Fibroblast of mammary gland (primary cell): ENCODE results near the gene LPCAT2.

Experiments used
- DNase-seq: peaks from one replicate; pipeline ENCODE4 v3.0.0-alpha.2; 2010; ENCODE audit warnings: low read depth
- H3K4me3 ChIP-seq: 2 replicates; pipeline ENCODE4 v1.5.1; 2011; ENCODE audit warnings: low read depth, mild to moderate bottlenecking, low read length, moderate library complexity; ENCODE audit not compliant: control insufficient read depth
- CTCF ChIP-seq: conservative IDR thresholded peaks from 2 replicates; pipeline ENCODE4 v1.5.1; 2011; ENCODE audit warnings: low read depth, low read length, inconsistent platforms; ENCODE audit not compliant: control insufficient read depth, insufficient read depth

The LPCAT2 gene

GRCh38 chr16:55512941-55513340 is 4.1 kb downstream of the LPCAT2 start:
- DNase-seq = no peak
- no peak overlapping the region for H3K4me3 ChIP-seq
- no peak for TF ChIP-seq CTCF

DNA sequence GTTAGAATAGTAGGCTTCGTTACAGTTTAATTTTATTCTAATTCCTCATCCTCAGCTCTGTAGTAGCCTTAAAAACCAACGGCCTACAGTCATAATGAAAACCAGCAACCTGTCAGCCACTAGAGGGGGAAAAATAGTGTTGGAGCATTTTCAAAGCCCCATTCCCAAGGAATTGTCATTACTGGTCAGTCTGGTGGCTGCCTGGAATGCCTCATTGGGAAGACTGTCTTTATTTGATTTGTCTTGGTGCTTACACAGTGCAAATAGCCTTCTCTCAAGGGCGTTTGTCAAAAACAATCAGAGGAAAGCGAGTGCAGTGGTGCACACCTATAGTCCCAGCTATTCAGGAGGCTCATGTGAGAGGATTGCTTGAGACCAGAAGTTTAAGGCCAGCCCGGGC is 4.7 kb downstream of the LPCAT2 start:
- H3K4me3 ChIP-seq = no peak overlapping the region
- DNase-seq = no peak
- TF ChIP-seq CTCF = peak; percentile 8

DNA sequence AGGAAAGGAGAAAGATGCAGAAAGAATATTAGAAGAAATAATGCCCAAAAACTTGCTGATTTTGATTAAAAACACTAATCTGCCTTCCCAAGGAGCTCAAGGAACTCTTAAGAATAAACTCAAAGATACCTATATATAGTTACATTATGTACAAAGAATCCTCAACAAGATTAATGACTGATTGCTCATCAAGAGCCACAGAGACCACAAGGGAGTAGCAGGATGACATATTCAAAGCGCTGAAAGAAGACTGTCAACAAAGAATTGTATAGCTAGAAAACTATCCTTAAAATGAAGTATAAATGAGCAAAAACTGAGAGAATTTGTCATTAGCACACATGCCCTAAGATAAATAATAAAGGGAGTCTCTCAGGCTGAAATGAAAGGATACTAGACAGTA is 6.2 kb downstream of the LPCAT2 start:
- DNase-seq = peak; percentile 52

GRCh38 chr16:55521792-55522191 is 12.9 kb downstream of the LPCAT2 start:
- H3K4me3 ChIP-seq = no peak overlapping the region
- no peak for TF ChIP-seq CTCF
- no peak for DNase-seq

More for the DNA sequence above, 6.2 kb downstream of the LPCAT2 start:
- no peak overlapping the region for H3K4me3 ChIP-seq
- TF ChIP-seq CTCF = no peak

DNA sequence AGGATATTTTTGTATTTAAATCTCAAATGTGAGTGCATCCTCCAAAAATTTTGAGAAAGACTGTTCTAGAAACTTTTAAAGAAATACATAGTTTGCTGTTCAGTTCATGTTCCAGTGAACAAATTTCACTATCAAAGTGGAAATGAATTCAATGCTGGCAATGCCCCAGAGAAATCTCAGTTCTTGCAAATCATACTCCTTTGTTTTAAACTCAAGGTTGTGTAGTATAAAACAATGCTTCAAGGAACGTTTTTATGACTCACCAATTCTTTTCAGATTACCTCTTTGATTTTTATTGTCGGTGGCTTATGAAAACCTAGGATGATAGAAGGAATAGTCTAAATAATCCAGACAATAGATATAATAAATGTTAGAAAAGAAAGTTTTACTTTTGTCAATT is 17.6 kb downstream of the LPCAT2 start:
- TF ChIP-seq CTCF = no peak
- no peak overlapping the region for H3K4me3 ChIP-seq
- DNase-seq = no peak

DNA sequence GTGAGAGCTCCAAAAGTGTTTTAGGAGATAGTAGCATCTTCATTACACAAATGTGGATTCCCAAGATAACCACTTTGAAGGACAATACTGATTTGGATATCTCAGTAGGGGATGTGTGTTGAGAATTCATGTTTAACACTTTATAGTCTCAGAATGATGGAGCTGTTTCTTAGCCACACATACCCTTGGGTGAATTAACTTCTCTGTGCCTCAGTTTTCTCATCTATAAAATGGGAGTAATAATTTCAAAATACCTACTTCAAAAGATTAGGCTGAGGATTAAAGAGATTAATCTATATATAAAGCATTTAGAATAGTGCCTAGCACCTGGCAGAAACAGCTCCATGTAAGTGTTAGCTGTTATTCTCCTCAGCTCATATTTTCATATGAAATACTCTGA is 19.0 kb downstream of the LPCAT2 start:
- no peak overlapping the region for H3K4me3 ChIP-seq
- no peak for DNase-seq
- TF ChIP-seq CTCF = no peak

GRCh38 chr16:55529018-55529417 is 20.1 kb downstream of the LPCAT2 start:
- no peak for TF ChIP-seq CTCF
- peak; percentile 33 for DNase-seq
- no peak overlapping the region for H3K4me3 ChIP-seq
